ENCODE measurements around the gene DHFR2.

- TF ChIP-seq CTCF (conservative IDR thresholded peaks at IDR 0.05; ENCODE audit: low read depth, low read length) (no peak), MAZ (IDR thresholded peaks at IDR 0.05; ENCODE audit: borderline replicate concordance, low read depth, low read length) (no peak), RFX5 (IDR thresholded peaks at IDR 0.05; ENCODE audit: low read depth, low read length) (no peak), POLR2A (IDR thresholded peaks at IDR 0.05; ENCODE audit: low read depth, low read length) (no peak)
Observed at GRCh38 chr3:94110854-94111253, 48.1 kb upstream of the DHFR2 start.

Data from IMR-90 (cell line).